HTERT RPE-1 (cell line): ENCODE data around the gene DPCD.
"Not testable (repeated sequence)": the region's sequence is repeated elsewhere in the genome, so short reads cannot be mapped to it uniquely, and the experiment has no call there.

Experiments
- in situ Hi-C: fragments of 300-500 bp; cut with MboI; formaldehyde crosslinking; loops from 4 replicates; pipeline ENCODE4 v1.14.3; 2020; ENCODE audit warnings: low sequenced_read_pairs

DPCD gene

DNA sequence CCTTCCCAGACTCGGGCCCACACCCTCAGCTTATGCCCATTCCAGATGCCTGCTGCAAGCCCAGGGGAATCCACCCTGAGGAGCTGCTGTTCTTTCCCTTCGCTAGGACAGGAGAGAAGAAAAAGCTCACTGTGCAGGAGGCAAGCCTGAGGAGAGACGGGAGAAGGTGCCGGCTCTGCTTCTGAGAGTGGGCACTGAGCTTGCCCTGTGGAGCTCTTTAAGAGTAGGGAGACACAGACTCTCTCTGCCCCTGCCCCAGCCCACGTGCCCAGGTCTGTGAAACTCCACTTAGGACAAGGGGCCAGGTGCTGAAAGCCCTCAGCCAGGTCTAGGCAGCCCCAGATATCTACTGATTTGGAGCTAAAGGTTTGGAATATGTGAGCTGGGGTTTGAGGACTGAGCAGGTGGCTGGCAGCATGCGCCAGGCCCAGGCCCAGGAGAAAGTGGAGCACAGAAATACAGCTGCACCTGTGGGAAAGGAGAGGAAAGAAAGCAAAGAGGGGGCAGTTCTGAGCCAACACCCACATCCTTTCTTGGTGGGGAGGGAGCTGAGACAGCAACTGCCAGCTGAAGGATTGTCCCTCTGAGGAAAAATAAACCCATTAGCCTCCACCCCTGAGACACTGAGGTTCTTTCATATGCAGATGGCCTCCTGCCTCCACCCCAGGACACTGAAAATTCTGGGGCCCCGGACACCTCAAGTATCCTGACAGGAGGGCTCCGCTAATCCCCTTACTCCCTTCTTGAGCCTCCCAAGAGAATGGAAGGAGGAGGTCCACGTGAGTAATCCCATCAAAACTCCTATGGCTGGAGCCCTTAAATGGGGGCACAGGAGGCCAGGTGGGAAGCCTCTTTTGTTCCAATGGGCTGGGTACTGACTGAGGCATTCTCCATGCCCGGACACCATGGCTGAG is 7.4 kb upstream of the DPCD start:
- in situ Hi-C loops, result no loop called here

DNA sequence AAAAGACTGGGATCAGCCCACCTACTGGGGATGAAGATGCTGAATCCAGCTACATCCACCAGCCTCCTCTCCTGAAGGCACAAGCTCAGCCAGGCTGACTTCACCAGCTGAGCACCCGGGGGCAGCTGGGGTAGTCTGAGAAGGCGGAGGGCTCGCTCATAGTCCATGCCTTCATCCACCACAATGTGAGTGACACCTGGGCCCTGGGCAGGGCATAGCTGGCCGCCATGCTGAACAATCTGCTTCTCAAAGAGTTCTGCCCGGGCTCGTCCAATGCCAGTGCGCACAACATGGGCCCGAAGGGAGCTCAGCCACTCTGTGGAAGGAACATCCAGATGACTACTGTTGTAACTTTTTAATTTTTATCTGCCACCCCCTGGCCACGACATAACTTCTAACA is 2.3 kb upstream of the DPCD start:
- in situ Hi-C loops, result no loop called here

DNA sequence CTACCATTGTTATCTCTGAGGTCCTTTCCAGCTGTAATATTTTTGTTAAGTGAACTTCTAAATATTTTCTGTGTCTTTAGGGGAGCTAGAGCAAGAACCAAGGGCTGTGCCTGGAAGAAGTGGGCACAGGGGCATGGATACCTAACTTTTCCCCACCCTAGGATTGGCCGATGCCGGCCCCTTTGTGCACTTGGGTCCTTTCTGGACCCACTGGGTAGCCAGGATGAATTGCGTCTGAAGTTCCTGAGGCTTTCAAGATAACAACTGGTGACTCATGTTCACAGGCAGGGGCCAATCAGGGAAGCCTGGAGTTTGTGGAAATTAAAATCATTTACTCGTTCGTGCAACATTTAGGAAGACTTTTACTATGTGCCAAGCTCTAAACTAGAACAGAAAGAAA is 758 bp downstream of the DPCD start:
- in situ Hi-C loops, result no loop called here

DNA sequence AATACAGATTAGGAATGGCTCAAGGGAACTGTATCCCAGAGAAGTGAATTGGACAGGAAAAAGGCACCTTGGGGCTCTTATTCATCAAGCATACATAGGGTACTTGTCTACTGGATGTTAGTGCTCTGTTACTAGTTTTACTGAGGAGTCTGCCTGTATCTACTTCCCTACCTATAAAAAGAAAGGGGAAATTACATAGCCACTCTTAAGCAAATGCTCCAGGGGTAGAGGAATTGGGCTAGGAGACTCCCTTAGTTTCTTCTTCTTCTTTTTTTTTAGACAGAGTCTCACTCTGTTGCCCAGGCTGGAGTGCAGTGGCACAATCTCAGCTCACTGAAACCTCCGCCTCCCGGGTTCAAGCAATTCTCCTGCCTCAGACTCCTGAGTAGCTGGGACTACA is 5.2 kb downstream of the DPCD start:
- in situ Hi-C loops, result not testable (repeated sequence)

DNA sequence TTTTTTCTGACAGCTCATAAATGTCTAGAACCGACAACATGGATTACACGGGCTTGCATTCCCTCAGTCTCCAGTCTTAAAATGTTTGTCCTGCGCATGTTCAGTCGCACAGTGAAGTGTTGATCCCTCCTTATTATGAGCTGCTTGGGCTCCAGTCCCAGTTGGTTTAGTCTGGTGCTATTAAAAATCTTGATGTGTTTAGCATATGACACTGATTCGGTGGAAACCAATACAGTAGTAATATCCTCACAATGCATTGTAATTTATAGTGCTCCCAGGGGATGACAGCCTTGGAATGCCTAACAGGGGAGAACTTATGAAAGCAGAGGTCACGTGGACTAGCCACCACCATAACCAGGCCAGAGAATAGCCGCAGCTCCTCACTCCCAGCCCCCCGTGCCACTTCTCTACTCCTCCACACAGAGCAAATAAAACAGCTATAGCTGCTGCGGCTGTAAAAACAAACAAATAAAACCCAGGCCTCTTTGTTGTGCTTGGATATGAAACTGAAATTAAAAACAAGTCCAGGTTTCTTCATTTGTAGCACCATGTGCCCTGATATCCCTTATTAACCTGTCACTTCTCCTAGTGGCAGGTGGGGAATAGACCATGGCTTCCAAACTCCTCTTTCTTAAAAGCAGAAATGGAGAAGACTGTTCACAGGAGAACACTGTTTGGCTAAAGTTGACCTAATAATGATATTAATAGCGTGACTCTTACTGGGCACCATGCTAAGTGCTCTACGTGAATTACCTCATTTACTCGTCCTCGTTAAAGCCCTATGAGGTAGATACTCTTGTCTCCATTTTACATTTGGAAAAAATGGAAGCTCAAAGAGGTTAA is 7.7 kb downstream of the DPCD start:
- in situ Hi-C loops, result no loop called here

DNA sequence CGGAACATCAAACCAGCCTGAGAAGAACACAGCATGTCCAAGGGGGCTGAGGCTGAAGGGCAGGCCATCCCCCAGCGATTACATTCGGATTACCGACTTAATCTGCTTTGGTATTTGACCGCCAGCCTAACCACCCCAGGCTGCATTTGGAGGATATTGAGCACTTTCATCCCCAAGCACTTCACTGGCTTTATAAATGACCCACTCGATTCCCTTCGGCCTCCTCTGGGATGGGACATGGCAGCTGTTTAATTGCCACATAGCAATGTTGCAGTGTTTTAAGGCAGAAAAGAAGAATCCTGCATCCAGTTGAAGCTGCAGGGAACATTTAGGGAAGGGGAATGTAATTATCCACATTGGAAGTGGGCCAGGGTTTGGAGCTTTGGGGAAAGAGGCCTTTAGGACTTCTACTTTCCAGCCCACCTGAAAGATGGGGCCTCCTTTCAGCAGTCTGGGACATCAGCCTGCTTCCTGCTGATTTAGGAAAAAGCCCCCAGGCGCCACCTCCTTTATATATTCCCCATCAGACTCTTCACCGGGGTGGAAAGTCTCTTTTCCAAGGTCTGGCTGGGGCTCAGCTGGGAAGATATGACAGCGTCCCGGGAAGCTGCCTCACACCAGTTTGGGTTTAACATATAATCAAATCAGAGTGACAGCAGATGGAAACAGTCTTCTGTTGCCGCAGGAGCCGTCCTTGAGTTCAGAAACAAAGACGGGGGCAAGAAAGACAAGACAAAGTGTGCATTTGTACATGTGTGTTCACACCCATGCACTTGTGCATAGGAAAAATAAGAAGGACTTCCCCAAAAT is 9.2 kb downstream of the DPCD start:
- in situ Hi-C loops, result no loop called here

DNA sequence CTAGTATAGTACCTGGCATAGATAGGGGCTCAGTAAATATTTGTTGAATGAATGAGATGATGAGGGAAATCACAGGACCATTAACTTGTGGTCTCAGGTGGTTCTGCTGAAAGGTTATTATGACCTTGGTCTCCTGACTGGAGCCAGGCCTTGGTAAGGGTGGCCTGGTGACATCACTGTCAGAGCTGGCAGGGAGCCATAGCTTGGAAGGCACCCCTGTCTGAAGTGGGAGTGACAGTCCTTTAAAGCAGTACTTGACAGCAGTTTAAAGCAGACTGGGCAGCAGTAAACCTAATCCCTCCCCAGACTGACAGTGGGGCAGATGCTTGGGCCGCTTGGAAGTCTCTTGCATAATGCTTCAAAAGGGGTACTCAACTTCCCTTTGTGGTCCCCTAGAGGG is 13.4 kb downstream of the DPCD start:
- in situ Hi-C loops, result loop anchor here (25.0 kb wide), 1 partner anchor 186 kb away; the partner anchor contains the start of genes FGF8 and NPM3

DNA sequence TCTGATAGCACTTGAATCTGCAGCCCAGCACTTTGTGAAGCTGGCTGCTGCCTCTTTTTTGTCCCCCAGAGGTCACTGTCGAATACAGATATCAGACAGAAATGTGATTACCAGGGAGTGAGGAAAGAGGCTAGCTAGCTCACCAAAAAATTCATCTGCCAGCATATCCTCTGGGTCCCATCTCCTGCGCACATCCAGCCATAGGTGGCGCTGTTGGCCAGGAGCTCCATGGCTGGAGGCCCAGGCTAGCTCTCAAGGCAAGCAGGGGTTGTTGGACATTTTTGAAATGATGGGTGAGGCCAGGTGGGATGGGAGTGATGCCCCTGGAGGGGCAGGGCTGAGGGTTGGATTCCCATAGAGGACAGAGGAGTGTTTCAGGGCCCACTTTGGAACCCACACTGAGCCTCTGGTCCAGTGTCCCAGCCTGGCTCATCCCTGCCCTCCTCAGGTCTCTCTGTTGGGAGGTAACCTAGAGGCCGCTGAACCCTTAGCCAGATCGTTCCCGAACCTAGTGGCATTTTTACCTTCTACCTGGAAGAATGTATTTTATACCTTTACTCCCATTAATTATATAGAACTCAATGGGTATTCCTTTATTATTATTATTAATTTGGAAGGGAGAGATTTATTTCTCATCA is 14.8 kb downstream of the DPCD start:
- in situ Hi-C loops, result loop anchor here (25.0 kb wide), 1 partner anchor 184 kb away; the partner anchor contains the start of genes FGF8 and NPM3

DNA sequence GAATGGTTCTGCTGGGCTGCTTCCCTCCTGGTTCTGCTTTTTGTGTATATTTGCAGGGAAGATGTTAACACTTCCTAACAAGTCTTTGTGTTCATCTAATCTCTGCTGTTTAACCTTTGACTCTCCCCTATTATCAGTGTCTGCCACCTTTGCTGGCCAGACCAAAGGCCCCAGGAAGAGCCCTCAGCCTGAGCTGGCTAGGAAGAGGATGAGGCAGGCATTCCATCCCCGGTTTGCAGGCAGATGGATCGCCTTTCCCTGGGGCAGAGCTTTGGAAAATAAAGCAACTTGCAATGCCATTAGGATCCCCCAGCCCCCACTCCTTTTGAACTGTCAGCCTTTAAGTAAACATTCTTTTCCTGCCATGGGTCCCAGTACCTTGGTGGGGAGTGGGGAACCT is 19.0 kb downstream of the DPCD start:
- in situ Hi-C loops, result loop anchor here (25.0 kb wide), 1 partner anchor 180 kb away; the partner anchor contains the start of genes FGF8 and NPM3

DNA sequence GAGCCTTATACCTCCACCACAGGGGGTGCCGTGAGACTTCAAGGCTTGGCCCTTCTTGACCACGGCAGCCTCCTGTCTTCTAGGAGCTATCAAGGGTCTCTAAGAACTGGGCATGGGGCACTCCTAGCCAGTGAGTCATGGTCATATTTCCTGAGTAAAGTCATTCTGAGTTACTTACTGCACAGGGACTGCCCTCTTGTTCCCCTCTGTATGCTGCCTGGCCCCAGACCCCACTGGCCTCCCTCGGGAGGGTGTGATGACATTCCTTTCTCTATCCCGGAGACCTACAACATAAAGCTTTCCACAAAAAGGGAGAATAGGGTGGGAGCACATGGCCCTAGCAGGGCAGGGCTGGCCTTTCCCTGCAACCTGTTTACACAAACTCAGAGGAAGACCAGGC is 21.4 kb downstream of the DPCD start:
- in situ Hi-C loops, result loop anchor here (25.0 kb wide), 1 partner anchor 178 kb away; the partner anchor contains the start of genes FGF8 and NPM3

DNA sequence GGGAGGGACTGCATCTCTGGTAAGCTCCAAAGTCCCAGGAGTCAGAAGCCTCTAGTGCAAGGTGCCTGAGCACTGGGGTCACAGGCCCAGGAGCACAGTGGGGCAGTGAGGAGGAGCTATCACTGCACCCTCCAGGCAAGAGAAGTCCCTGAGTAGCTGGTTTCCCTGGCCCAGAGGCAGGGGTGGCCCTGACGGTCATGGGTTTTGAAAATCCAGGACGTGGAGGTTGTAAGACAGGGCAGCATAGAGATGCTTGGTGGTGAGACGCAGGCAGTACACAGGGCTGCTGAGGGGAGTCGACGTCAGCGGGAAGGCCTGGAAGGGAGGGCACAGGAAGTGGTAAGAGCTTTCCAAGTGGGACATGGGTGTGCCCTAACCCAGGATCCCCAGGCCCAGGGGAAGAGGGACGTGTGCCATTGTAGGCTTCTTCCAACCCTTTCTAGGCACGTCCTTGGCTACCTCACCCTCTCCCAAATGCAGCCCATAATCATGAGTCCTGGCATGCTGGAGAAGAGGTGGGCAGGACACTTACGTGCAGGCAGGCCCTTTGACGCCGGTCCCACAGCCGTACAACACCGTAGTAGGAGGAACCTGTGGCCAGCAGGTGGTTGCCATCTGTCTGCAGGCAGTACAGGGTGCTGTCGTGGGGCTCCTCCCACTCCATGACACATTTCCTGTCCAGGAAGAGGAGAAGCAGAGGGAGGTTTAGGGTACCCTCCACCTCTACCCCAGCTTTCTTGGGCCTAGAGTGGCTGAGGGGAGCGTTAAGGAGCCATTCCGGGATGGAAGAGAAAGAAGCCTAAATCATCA is 23.2 kb downstream of the DPCD start:
- in situ Hi-C loops, result loop anchor here (25.0 kb wide), 1 partner anchor 176 kb away; the partner anchor contains the start of genes FGF8 and NPM3

DNA sequence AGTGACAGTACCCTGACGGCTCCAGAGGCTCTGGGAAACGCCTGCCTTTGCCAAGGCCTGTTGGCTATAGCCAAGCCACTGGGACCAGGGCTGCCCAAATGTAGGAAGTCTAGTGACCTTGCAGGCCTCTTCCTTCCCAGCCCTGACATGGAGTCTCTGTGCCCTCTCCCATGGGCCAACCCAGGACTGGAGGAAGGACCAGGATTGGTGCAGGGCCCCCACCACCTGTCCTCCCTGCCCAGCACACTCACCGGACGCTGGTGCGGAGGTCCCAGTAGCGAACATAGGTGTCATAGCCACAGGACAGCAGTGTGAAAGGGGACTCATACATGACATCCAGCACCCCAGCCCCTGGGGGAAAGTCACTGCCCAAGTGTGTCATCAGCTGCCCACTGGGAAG is 24.0 kb downstream of the DPCD start:
- in situ Hi-C loops, result loop anchor here (25.0 kb wide), 1 partner anchor 175 kb away; the partner anchor contains the start of genes FGF8 and NPM3

DNA sequence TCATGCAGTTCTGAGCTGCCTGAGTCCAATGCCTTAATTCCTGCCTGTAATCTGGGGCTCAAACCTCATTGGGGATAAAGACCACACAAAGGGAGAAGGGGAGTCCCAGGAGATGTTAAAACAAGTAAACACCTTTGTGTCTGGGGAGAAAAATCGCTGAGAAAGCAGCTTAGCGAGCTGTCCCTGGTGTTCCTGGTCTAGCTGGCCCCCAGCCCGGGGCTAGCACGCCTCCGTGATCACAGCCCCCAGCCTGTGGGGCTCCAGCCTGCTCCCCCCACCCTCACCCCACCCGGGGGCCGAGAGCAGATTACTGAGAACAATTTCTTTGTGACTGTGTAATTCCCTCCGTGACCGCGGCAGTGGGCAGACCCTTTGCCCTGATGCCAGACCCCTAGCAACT is 24.8 kb downstream of the DPCD start:
- in situ Hi-C loops, result loop anchor here (25.0 kb wide), 1 partner anchor 174 kb away; the partner anchor contains the start of genes FGF8 and NPM3

DNA sequence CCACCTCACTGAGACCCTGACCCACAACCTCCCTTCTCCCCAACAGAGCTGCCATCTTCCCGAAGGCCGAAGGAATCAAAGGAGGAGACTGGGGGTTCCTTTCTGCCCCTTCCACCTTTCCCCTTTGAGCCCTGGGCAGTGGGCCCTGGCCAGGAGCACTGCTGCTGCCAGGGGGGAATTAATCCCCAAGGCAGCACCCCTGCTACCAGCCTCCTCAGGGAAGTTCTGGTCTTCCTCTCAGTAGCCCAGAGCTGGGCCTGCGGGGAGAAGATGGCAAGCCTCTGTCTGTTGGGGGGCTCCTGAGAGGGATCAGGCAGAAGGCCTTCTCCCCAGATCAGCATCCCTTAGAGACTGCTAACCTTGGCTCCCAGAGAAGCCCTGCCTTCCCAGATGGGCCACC is 25.5 kb downstream of the DPCD start:
- in situ Hi-C loops, result loop anchor here (25.0 kb wide), 1 partner anchor 174 kb away; the partner anchor contains the start of genes FGF8 and NPM3

DNA sequence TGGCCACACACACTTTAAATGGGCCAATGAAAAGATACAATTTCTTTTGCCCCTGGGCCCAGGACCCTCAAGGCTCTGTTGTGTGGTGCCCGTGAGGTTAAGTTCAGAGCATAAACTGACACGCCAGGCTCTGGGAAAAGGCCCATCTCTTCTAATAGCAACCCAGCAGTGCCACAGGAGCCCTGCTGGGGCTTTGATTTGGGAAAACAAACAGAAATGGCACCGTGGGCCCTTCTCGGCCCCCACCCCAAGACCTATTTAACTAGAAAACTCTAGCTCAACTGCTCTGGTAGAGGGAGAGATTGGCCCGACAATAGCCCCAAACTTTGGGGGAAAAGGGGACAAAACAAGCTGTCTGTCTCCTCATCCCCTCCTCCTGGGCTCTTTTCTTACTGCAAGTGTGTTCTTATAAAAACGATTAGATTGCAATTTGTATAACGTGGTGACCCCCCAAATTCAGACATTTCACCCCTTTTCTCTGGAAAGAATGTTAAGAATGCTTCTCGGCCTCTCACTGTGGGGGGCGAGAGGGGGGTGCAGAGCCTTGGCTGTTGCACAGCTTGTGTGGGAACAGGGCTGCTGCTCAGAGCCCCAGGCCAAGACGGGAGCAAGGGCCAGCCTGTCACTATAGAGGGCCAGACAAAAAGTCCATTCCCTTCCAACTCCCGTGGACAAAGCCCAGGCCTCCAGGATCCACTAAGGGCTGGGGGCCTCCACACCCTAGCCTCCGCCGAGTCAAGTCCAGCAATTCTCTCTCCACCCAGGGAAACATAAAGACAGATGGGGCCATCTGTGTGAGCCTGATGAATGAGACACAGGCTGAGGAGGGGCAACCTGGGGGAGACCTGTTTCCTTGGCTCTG is 26.8 kb downstream of the DPCD start:
- in situ Hi-C loops, result loop anchor here (25.0 kb wide), 1 partner anchor 172 kb away; the partner anchor contains the start of genes FGF8 and NPM3

DNA sequence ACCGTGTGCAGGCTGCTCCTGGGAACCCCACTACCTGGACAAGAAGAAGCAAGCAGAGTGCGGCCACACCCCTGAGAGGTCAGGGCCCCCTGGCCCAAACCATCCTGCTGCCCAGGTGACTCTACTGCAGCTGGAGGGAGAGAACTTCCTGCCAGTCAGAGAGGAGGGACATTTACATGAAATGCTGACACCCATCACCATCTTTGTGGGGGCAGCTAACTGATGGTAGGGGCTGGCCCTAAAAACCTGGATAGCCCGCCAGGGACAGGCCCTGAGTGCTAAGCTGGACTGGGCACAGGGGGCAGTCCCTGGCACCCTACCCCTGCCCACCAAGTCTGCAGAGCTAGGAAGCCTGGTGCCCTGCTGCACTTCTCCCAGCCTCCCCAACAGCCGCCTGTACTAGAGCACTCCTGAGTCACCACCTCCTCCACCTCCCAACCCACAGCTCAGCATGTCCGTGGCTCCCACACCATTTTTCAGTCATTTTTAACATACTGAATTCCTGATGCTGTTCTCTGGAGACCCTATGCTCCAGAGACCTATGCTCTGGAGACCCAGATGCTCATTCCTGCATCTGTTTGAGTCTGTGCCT is 27.5 kb downstream of the DPCD start:
- in situ Hi-C loops, result loop anchor here (25.0 kb wide), 1 partner anchor 172 kb away; the partner anchor contains the start of genes FGF8 and NPM3

DNA sequence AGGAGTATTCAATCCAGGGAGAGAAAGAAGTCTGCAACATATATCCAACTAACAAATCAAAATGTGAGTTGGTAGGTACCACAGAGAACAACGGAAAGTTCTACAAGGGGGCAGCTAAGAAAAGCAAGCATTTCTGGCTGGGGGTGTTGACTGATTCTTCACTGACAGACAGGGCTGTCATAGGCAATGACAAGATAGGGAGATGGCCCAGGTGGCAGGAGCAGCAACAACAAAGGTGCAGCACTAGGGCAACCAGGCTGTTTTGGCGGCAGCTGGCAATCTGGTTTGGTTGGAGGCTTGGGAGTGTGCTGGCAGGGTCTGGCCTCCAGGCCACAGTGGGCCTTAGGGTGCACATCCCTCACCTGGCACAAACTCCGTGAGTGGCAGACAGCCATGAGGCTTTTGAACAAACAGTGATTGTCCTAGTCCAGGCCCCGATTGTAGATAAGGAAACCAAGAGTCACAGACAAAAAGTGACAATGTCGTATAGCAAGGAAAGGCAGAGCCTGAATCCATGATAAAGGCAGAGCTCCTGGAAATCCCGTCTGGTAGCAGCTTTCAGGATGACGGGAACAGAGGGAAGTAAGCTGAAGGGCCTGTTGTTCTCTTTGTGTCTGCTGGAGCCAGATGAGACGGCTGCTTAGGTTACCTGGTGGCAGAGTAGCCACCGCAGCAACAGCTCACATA is 28.4 kb downstream of the DPCD start:
- in situ Hi-C loops, result loop anchor here (25.0 kb wide), 1 partner anchor 171 kb away; the partner anchor contains the start of genes FGF8 and NPM3
